Endothelial cell of umbilical vein (primary cell): Measurements from ENCODE around the gene NOTCH1. TPM values are rescaled to one million over a fixed set of nuclear protein-coding genes. Genes with fewer than 3 reads are reported as not detected.

ENCODE experiments used
- BruUV-seq: library from RNA; stranded (reverse); fragments of 400-500 nt; replicated peaks from 2 replicates; lab custom pipeline; 2021; lab: Mats Ljungman, UMichigan
- CTCF ChIA-PET: fragments of 300-600, 350-600 bp; sonication (Branson Sonifier 250); formaldehyde crosslinking; loops from one replicate; lab custom pipeline; 2021; ENCODE audit warnings: antibody characterized with exemption, inconsistent platforms; lab: Charles Lee
- POLR2A ChIA-PET: fragments of 300-600, 350-600 bp; sonication (Branson Sonifier 250); formaldehyde crosslinking; loops from one replicate; lab custom pipeline; 2021; ENCODE audit warnings: antibody characterized with exemption, inconsistent platforms; lab: Charles Lee
- DNase-seq: peaks from one replicate; pipeline ENCODE4 v3.0.0-alpha.2; 2011; ENCODE audit warnings: low read depth, low spot score
- FAIRE-seq: peaks from 2 replicates; lab custom pipeline; 2011; peaks lifted over from hg19 to GRCh38; lab: Jason Lieb, UNC
- H2AFZ ChIP-seq: 2 replicates; pipeline ENCODE4 v1.6.0; 2012; ENCODE audit warnings: low read depth, low read length, control low read depth, inconsistent platforms
- H3K27ac ChIP-seq: 2 replicates; pipeline ENCODE4 v1.5.1; 2011; ENCODE audit warnings: low read depth, mild to moderate bottlenecking, control low read depth, low read length, moderate library complexity; ENCODE audit not compliant: insufficient read depth
- H3K27me3 ChIP-seq, 2 experiments: 2 replicates each; pipeline versions ENCODE4 v1.6.0 to v1.6.1; 2011; ENCODE audit warnings: low read length in 2 of 2, mixed read lengths in 1 of 2; ENCODE audit not compliant: control insufficient read depth in 2 of 2, insufficient read depth in 2 of 2
- H3K36me3 ChIP-seq, 2 experiments: 2 replicates in 1 of 2; 3 replicates in 1 of 2; pipeline ENCODE4 v1.5.1; 2011; ENCODE audit warnings: low read length in 2 of 2, mild to moderate bottlenecking in 1 of 2, moderate library complexity in 1 of 2; ENCODE audit not compliant: control insufficient read depth in 2 of 2, insufficient read depth in 2 of 2; ENCODE audit errors: extremely low read depth in 1 of 2
- H3K4me1 ChIP-seq: 3 replicates; pipeline ENCODE4 v1.5.1; 2011; ENCODE audit warnings: mild to moderate bottlenecking, low read length; ENCODE audit not compliant: control insufficient read depth, insufficient read depth; ENCODE audit errors: extremely low read depth
- H3K4me2 ChIP-seq: 2 replicates; pipeline ENCODE4 v1.6.1; 2011; ENCODE audit warnings: low read length, control low read depth, mixed read lengths; ENCODE audit not compliant: insufficient read depth
- H3K4me3 ChIP-seq, 3 experiments: fragments of 200-600 bp in 1 of 3; sonication (generic), shearing (Covaris generic) in 1 of 3; replicated peaks in 1 of 3; 2 replicates each; pipeline ENCODE4 v1.5.1; 2011 to 2016; ENCODE audit warnings: control low read depth in 3 of 3, low read length in 3 of 3, mild to moderate bottlenecking in 2 of 3, inconsistent platforms in 1 of 3, low read depth in 1 of 3, moderate library complexity in 1 of 3; ENCODE audit not compliant: insufficient read depth in 1 of 3
- H3K79me2 ChIP-seq: 2 replicates; pipeline ENCODE4 v1.6.0; 2012; ENCODE audit warnings: low read length, inconsistent platforms; ENCODE audit not compliant: control insufficient read depth, insufficient read depth
- H3K9ac ChIP-seq: replicated peaks from 2 replicates; pipeline ENCODE3; 2011; ENCODE audit warnings: low read length, control low read depth; ENCODE audit not compliant: insufficient read depth; ENCODE audit errors: extremely low read depth
- H3K9me1 ChIP-seq: replicated peaks from 3 replicates; pipeline ENCODE4 v1.6.0; 2011; ENCODE audit warnings: mild to moderate bottlenecking, low read length; ENCODE audit not compliant: control insufficient read depth, insufficient read depth; ENCODE audit errors: extremely low read depth
- H3K9me3 ChIP-seq: replicated peaks from 2 replicates; pipeline ENCODE4 v1.5.1; 2012; ENCODE audit warnings: low read length, inconsistent platforms; ENCODE audit not compliant: control insufficient read depth, insufficient read depth
- H4K20me1 ChIP-seq: replicated peaks from 2 replicates; pipeline ENCODE3; 2011; ENCODE audit warnings: mild to moderate bottlenecking, low read length; ENCODE audit not compliant: control insufficient read depth, insufficient read depth; ENCODE audit errors: extremely low read depth
- CTCF ChIP-seq, 2 donors: IDR thresholded peaks; 1 replicate in 1 of 2; 2 replicates in 1 of 2; pipeline ENCODE4 v1.5.1; 2011; ENCODE audit warnings: low read length in 2 of 2, mild to moderate bottlenecking in 2 of 2, moderate library complexity in 2 of 2, control low read depth in 1 of 2, inconsistent platforms in 1 of 2, low read depth in 1 of 2; ENCODE audit not compliant: insufficient read depth in 1 of 2; ENCODE audit errors: extremely low read depth in 1 of 2
- EZH2 ChIP-seq: IDR thresholded peaks from 2 replicates; pipeline ENCODE4 v1.6.1; 2012; ENCODE audit warnings: borderline replicate concordance, low read depth, mild to moderate bottlenecking, moderate library complexity, low read length, inconsistent platforms; ENCODE audit not compliant: severe bottlenecking
- FOS ChIP-seq: IDR thresholded peaks from 2 replicates; pipeline ENCODE4 v1.6.1; 2011; ENCODE audit warnings: mild to moderate bottlenecking, low read length, moderate library complexity, borderline replicate concordance; ENCODE audit not compliant: insufficient read depth
- GATA2 ChIP-seq: IDR thresholded peaks from 2 replicates; pipeline ENCODE4 v1.7.0; 2011; ENCODE audit warnings: low read depth, mild to moderate bottlenecking, moderate library complexity, mixed read lengths, low read length; ENCODE audit not compliant: insufficient read length, insufficient read depth
- JUN ChIP-seq: IDR thresholded peaks from 2 replicates; pipeline ENCODE4 v1.6.1; 2011; ENCODE audit warnings: borderline replicate concordance, low read depth; ENCODE audit not compliant: insufficient read length, insufficient read depth
- MAX ChIP-seq: IDR thresholded peaks from 2 replicates; pipeline ENCODE4 v1.6.1; 2011; ENCODE audit not compliant: insufficient read depth, insufficient read length
- MYC ChIP-seq: IDR thresholded peaks from one replicate; pipeline ENCODE4 v1.6.1; 2011; ENCODE audit warnings: mild to moderate bottlenecking, low read depth, low read length
- POLR2AphosphoS5 ChIP-seq: IDR thresholded peaks from 2 replicates; pipeline ENCODE4 v1.6.1; 2012; ENCODE audit warnings: low read depth, mild to moderate bottlenecking, control low read depth, low read length, moderate library complexity; ENCODE audit not compliant: insufficient read depth
- dilution Hi-C: fragments of 300-500 bp; cut with MboI; formaldehyde crosslinking; loops from one replicate; pipeline ENCODE4 v1.15.0; 2019; ENCODE audit warnings: low sequenced_read_pairs; ENCODE audit not compliant: extremely low pct_ligation_motif_present
- intact Hi-C: fragments of 100-400 bp; cut with micrococcal nuclease; formaldehyde crosslinking; loops from one replicate; pipeline ENCODE4 v1.10.0; 2022
- polyA plus RNA-seq, 4 experiments: library from polyadenylated mRNA; depleted of rRNA in 3 of 4; stranded (reverse) in 3 of 4; unstranded in 1 of 4; fragments of >200 nt; gene quantifications; 2 replicates each; pipeline versions ENCODE4 v1.2.1 to v1.2.3, GENCODE V29; 2011 to 2012; ENCODE audit warnings: missing spikeins in 1 of 4
- total RNA-seq: library from RNA; stranded (reverse); gene quantifications from 2 replicates; pipeline ENCODE4 v1.2.3, GENCODE V29; 2021

NOTCH1 gene
- total and polyA plus RNA-seq, 2 donors (not counting 3 experiments of a cell fraction or from before 2014, with no cell fraction given), result 31.7 to 153 TPM

GRCh38 chr9:136517950-136518349 is 27.9 kb downstream of the NOTCH1 start:
- H3K9ac ChIP-seq, result no peak overlapping the region
- FAIRE-seq (no peak), DNase-seq (no peak)
- peaks cover 6 to 87% of the 10 kb centered on the region in 2 experiments for H3K36me3 ChIP-seq
- H3K4me1 ChIP-seq, result no peaks in the 10 kb centered on the region
- CTCF ChIA-PET, result interaction anchor here (1.1 kb wide), 1 partner anchor 29 kb away, joined by 4 read pairs; no protein-coding TSS in a partner anchor
- no peak overlapping the region for H3K4me2 ChIP-seq
- no peaks in the 10 kb centered on the region for H4K20me1 ChIP-seq
- no peak overlapping the region for H2AFZ ChIP-seq
- intact Hi-C loops, result no loop called here
- no peak overlapping the region for H3K27ac ChIP-seq
- dilution Hi-C loops, result no loop called here
- no peaks in the 10 kb centered on the region for H3K9me1 ChIP-seq
- no peaks in the 10 kb centered on the region for H3K27me3 ChIP-seq
- H3K79me2 ChIP-seq, result peaks cover 21% of the 10 kb centered on the region
- no peaks in the 10 kb centered on the region for H3K9me3 ChIP-seq
- no peak overlapping the region for H3K4me3 ChIP-seq
- BruUV-seq, result TSS peak; percentile 81
- TF ChIP-seq POLR2AphosphoS5, result no peak
- no peak for TF ChIP-seq MAX
- no peak for TF ChIP-seq GATA2
- no peak for TF ChIP-seq JUN
- TF ChIP-seq EZH2, result no peak
- TF ChIP-seq MYC, result no peak
- no peak for TF ChIP-seq CTCF (IDR thresholded peaks at IDR 0.05; ENCODE audit: extremely low read depth in 1 of 2, insufficient read depth in 1 of 2, low read depth in 1 of 2, low read length in 2 of 2)
- no peak for TF ChIP-seq FOS
- POLR2A ChIA-PET, result no interaction called here
